Ovary (tissue), 3 donors: ENCODE measurements around the gene GDF15.

ENCODE experiments used
- CTCF ChIP-seq, 3 donors: fragments of 450-650 bp in 2 of 3; fragments of 200-600 bp in 1 of 3; IDR thresholded peaks; one replicate each; pipeline versions ENCODE4 v1.5.1 to v1.8.0; 2016 to 2022; ENCODE audit warnings: antibody characterized with exemption in 3 of 3, mild to moderate bottlenecking in 1 of 3
- EP300 ChIP-seq: sonication (generic); formaldehyde crosslinking; IDR thresholded peaks from one replicate; pipeline ENCODE4 v1.6.1; 2017; ENCODE audit warnings: antibody characterized with exemption
- donor health status: DM: no; HTN: no; CAD: no.

- no peak for TF ChIP-seq CTCF (IDR thresholded peaks at IDR 0.05)
- TF ChIP-seq EP300: no peak
Measured at GRCh38 chr19:18418029-18418482, 32.1 kb downstream of the GDF15 start.
